Psoas muscle (tissue), 8 donors: ENCODE data around the gene MAS1L. TPM values are rescaled to one million over a fixed set of nuclear protein-coding genes. Genes with fewer than 3 reads are reported as not detected.

Experiments used
- ATAC-seq, 4 donors: fragments of 200-7000 bp; cut with Tn5 transposase; one replicate each; pipeline ENCODE4 v1.9.1; 2020; ENCODE audit warnings: moderate library complexity in 3 of 4, mild to moderate bottlenecking in 2 of 4
- DNase-seq, 2 donors: peaks; one replicate each; pipeline ENCODE4 v3.0.0-alpha.2; 2020
- H3K27ac ChIP-seq: fragments of 200-600 bp; one replicate; pipeline ENCODE4 v1.8.0; 2022
- H3K27me3 ChIP-seq, 3 donors: fragments of 200-600 bp in 1 of 3; one replicate each; pipeline versions ENCODE4 v1.6.1 to v1.8.0; 2013 to 2022; ENCODE audit warnings: low read length in 2 of 3, mild to moderate bottlenecking in 2 of 3, moderate library complexity in 1 of 3; ENCODE audit not compliant: insufficient read depth in 3 of 3
- H3K36me3 ChIP-seq, 2 donors: fragments of 200-600 bp in 1 of 2; one replicate each; pipeline versions ENCODE4 v1.6.1 to v1.8.0; 2013 to 2022; ENCODE audit warnings: low read depth in 1 of 2, mild to moderate bottlenecking in 1 of 2, moderate library complexity in 1 of 2; ENCODE audit not compliant: insufficient read depth in 1 of 2
- H3K4me1 ChIP-seq: fragments of 200-600 bp; one replicate; pipeline ENCODE4 v1.8.0; 2022
- H3K4me3 ChIP-seq: fragments of 200-600 bp; one replicate; pipeline ENCODE4 v1.8.0; 2022; ENCODE audit warnings: mild to moderate bottlenecking
- H3K9me3 ChIP-seq: fragments of 200-600 bp; one replicate; pipeline ENCODE4 v1.8.0; 2022
- WGBS, 3 donors: extraction: QIAGEN DNeasy Blood & Tissue Kit; methylation state at CpG; one replicate each; pipeline versions ENCODE4 v1.1.6 to v1.1.7; 2013; 5-methylcytosine and 5-hydroxymethylcytosine counted together
- intact Hi-C, 2 donors: fragments of 100-400 bp; cut with DNase I; formaldehyde crosslinking; loops; one replicate each; pipeline versions ENCODE4 v1.11.0 to v1.14.2; 2022
- polyA plus RNA-seq, 3 donors: library from polyadenylated mRNA; stranded (reverse); fragments of 200-250 nt; gene quantifications; one replicate each; pipeline ENCODE4 v1.2.3, GENCODE V29; 2013
- total RNA-seq, 4 donors: library from RNA; stranded (reverse); fragmentation: NEBNext Ultra II Directional in 2 of 4; extraction: Animal tissue kit (Norgen Biotek cat#: 25700) in 2 of 4; gene quantifications; one replicate each; pipeline versions ENCODE4 v1.2.1 to v1.2.4, GENCODE V29; 2021 to 2023
- TF ChIP-seq, protein P1 (sequence below): fragments of 200-600 bp; IDR thresholded peaks from one replicate; pipeline ENCODE4 v1.8.0; 2022; ENCODE audit warnings: antibody characterized with exemption
- donor health status: healthy with polysubstance abuse.
- donor health status: DM: no; HTN: no; CAD: no; lungs with moderate emphysema.
- donor health status: Bipolar disorder and iron deficiency.
- donor health status: healthy.
- donor health status: DM: yes; HTN: yes; CAD: no.
- donor health status: DM: no; HTN: no; CAD: no.
- donor health status: DM: no; HTN: no; CAD: no.
- donor health status: DM: yes; HTN: yes; CAD: no.

MAS1L gene
- total and polyA plus RNA-seq, 7 donors, result not detected

DNA sequence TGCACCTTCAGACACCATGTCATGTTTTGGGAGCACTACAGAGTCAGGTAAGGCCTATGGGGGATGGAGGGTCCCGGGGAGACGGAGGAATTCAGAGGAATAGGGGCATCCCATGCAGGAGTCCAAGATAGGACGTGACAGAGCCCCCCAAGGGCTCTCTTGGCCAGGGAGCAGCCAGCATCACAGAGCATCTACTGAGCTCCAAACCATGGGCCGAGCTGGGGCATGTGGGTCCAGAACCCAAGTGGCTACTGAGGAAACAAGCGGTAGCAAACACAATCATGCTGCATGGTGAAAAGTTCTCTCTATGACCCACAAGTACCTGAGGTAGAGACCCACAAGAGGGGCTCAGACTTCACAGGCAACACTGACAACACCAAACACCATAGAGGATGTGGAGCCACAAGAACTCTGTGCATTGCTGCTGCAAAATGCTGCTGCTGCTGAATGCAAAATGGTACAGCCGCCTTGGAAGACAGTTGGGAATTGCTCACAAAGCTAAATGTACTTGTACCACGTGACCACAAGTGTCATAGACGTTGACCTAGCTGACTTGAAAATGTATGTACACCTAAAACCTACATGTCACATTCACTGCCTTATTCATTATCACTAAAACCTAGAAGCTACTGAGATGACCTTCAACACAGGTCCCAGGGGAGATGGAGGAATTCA is 33.4 kb upstream of the MAS1L start:
- Histone ChIP-seq H3K27ac (no peak overlapping the region), H3K4me1 (no peaks in the 10 kb centered on the region), H3K4me3 (no peak overlapping the region), H3K9me3 (no peaks in the 10 kb centered on the region), H3K36me3 (no peaks in the 10 kb centered on the region), H3K27me3 (peaks cover 0 to 4% (median 0%) of the 10 kb centered on the region in 3 donors)
- 44 to 50% (median 45%) methylated on average over 8 of the region's 8 CpGs for WGBS, 3 donors
- DNase-seq (no peak), ATAC-seq (no peak)
- TF ChIP-seq, protein P1, sequence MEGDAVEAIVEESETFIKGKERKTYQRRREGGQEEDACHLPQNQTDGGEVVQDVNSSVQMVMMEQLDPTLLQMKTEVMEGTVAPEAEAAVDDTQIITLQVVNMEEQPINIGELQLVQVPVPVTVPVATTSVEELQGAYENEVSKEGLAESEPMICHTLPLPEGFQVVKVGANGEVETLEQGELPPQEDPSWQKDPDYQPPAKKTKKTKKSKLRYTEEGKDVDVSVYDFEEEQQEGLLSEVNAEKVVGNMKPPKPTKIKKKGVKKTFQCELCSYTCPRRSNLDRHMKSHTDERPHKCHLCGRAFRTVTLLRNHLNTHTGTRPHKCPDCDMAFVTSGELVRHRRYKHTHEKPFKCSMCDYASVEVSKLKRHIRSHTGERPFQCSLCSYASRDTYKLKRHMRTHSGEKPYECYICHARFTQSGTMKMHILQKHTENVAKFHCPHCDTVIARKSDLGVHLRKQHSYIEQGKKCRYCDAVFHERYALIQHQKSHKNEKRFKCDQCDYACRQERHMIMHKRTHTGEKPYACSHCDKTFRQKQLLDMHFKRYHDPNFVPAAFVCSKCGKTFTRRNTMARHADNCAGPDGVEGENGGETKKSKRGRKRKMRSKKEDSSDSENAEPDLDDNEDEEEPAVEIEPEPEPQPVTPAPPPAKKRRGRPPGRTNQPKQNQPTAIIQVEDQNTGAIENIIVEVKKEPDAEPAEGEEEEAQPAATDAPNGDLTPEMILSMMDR, result no peak
- intact Hi-C loops, result no loop called here

DNA sequence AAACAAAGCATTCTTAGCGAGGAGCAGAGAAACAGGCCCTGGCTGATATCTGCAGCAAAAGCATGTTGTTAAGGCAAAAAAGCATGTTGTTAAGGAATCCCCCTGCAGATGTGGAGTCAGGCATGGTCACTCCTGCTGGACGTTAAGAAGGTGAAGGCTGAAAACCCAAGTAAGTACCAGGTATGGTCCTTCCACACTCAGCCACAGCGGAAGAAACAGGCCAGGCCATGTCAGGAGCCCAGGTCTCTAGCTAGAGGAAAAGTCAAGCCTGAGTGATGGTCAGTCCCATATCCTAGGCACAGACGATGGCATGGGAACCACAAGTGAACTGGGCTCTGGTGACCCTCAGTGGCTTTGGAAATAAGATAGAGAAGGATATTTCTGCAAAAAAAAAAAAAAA is 32.5 kb upstream of the MAS1L start:
- H3K27me3 ChIP-seq, result peaks cover 0 to 4% (median 0%) of the 10 kb centered on the region in 3 donors
- no peak for DNase-seq
- H3K9me3 ChIP-seq, result no peaks in the 10 kb centered on the region
- no peaks in the 10 kb centered on the region for H3K36me3 ChIP-seq
- H3K4me3 ChIP-seq, result no peak overlapping the region
- 82 to 86% (median 84%) methylated on average over 4 of the region's 4 CpGs for WGBS, 3 donors
- no peaks in the 10 kb centered on the region for H3K4me1 ChIP-seq
- no peak overlapping the region for H3K27ac ChIP-seq
- intact Hi-C loops, result no loop called here
- no peak for ATAC-seq
- TF ChIP-seq, protein P1, result no peak

DNA sequence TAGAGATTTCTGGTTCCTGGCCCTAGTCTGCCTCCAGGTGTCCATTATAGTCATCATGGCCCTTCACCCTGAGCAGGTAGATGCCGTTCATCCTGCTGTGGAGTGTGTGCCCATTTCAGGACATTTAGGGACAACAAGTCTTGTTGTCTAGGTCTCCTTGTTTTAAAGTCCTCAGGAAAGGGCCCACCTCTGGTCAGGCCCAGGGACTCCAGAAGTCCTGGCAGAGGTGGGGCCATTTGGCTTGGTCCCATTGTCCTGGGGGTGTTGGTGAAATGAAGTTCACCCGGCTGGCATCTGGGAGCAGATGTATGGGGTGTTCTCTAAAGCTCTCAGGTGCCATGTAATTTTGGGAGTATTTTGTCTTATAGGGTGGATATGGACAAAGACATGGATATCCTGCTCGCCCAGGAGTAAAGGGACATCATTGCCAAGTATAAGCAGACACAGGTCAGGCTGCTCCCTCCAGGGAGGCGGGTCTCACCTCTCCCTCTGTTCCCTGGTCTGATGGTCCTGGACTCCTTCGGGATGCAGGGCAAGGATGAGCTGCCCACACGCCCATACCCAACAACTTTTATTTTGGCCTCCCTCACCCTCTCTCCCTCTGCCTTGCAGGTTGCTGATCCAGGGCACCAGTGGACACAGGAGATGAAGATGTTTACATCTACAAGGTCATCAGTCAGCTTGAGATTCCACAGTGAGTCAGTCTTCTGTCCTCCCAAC is 31.7 kb upstream of the MAS1L start:
- DNase-seq (no peak), ATAC-seq (no peak)
- peaks cover 0 to 4% (median 0%) of the 10 kb centered on the region in 3 donors for H3K27me3 ChIP-seq
- WGBS, 3 donors, result 78 to 83% (median 79%) methylated on average over 6 of the region's 6 CpGs
- no peaks in the 10 kb centered on the region for H3K9me3 ChIP-seq
- TF ChIP-seq, protein P1, result no peak
- no peak overlapping the region for H3K4me3 ChIP-seq
- H3K27ac ChIP-seq, result no peak overlapping the region
- no peaks in the 10 kb centered on the region for H3K36me3 ChIP-seq
- H3K4me1 ChIP-seq, result no peaks in the 10 kb centered on the region
- intact Hi-C loops, result no loop called here

DNA sequence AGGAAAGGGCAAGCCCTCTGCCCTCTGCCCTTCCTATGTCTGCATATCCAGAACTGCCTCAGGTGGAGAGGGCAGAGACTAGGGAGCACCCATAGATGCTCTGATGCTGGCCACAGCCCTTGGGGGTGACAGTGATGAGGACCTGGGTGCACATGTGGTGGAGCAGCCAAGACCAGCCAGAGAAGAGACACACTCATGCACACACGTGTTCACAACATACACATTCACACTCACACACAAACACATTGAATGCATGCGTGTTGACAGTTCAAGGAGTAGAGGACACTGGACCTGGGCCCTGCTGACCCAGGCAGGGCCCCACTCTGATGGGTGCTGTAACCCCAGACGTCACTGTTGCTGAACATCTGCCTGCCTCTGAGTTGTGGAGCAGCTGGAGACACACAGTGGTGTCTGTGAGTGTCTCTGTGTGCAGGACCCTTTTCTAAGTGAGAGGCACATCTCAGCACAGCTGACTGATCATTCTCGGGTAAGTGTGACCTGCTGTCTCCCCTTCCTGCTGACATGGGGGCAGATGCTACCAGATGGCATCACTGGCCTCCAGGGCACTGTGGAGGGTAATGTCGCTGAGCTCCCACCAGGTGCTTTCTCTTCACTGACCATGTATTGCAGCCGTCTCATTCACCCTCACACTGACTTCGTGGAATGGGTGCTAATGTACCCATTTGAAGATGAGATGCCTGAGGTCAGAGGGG is 30.1 kb upstream of the MAS1L start:
- DNase-seq (no peak), ATAC-seq (no peak)
- H3K4me1 ChIP-seq, result no peaks in the 10 kb centered on the region
- TF ChIP-seq, protein P1, result no peak
- no peaks in the 10 kb centered on the region for H3K9me3 ChIP-seq
- H3K36me3 ChIP-seq, result no peaks in the 10 kb centered on the region
- H3K27me3 ChIP-seq, result peaks cover 0 to 4% (median 0%) of the 10 kb centered on the region in 3 donors
- 64 to 70% (median 68%) methylated on average over 7 of the region's 7 CpGs for WGBS, 3 donors
- H3K4me3 ChIP-seq, result no peak overlapping the region
- H3K27ac ChIP-seq, result no peak overlapping the region
- intact Hi-C loops, result no loop called here
